Stimulated activated CD8-positive, alpha-beta memory T cell treated with anti-CD3 and anti-CD28 coated beads, Interleukin-4, amount 100 ng/mL, for 1 hour (primary cell): ENCODE measurements around the gene TNS2.
A peak's percentile ranks its signal among the peaks of the same experiment; 100 is the strongest.

Source experiments
- DNase-seq, 2 donors: peaks; one replicate each; pipeline ENCODE4 v3.0.0-alpha.2; 2020; ENCODE audit warnings: low read depth in 2 of 2, low spot score in 1 of 2

Gene TNS2

DNA sequence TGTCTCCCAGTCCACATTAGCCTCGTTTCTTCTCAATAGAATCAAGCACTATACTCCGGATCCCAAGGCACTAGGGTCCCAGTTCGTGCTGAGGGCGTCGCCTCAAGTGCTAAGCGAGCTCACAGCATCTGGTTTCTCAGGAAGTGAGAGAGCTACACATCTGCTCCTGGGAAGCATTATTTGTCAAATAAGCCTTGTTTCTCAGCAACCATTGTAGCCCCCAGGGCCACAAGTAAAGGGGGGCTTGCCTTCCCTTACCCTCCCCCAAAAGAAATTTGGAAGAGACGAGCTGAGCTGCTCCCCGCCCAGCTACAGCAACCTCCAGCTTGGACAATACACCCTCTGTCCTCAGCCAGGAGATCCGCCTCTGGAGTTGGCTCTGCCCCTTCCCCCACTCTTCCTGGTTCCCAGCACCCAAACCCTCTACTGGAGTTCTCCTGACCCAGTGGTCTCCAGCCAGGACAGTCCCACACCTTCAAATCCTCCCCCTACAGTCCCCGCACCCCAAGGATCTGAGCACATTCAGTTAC is 5.7 kb upstream of the TNS2 start:
- DNase-seq: no peak

- no peak for DNase-seq
These were observed 4.8 kb upstream of the TNS2 start for GRCh38 chr12:53044896-53045695.

GRCh38 chr12:53045696-53046045 is 4.2 kb upstream of the TNS2 start:
- no peak for DNase-seq

- DNase-seq: peak in 1 of 2 donors; percentile 15
These were observed 3.1 kb upstream of the TNS2 start for GRCh38 chr12:53046655-53047220.

DNA sequence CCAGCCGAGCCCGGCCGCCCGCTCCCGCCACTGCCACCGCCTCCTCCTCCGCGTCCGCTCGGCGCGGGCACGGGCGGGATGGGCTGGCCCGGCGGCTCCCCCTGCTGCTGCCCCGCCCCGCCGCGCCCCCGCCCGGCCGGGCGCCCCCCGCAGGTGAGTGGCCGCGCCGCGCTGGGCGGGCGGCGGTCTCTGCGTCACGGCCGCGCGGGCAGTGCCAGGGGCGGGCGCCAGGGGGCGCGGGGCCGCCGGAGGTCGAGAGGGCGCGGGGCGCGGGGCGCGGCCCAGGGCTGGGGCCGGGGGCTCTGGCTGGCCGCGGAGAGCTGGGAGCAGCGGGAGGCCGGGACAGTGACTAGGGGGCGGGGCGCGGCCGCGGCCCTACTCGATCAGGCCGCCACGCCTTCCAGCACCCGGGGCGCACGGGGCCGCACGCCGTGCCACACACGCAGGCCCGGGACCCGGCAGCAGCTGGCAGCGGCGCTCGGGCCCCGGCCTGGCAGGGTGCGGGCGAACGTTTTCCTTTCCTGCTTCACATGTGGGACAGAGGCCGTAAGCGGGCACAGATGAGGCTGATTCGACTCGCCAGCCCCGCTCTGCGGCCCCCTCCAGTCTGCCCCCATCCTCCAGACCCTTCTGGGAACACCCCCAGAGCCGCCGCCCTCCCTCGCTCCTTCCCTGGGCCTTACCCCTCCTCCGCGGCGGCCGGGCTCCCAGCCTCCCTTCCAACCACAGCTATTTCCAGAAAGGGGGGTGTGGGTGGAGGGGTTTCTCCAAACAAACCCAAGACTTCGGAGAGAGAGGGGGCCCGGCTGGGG is 2.4 kb upstream of the TNS2 start:
- peak in 1 of 2 donors; percentile 49 for DNase-seq

GRCh38 chr12:53048033-53048779 is 1.7 kb upstream of the TNS2 start:
- DNase-seq: no peak

GRCh38 chr12:53048780-53049401 is 974 bp upstream of the TNS2 start:
- no peak for DNase-seq

GRCh38 chr12:53050426-53051057 is 677 bp downstream of the TNS2 start:
- DNase-seq: no peak

DNA sequence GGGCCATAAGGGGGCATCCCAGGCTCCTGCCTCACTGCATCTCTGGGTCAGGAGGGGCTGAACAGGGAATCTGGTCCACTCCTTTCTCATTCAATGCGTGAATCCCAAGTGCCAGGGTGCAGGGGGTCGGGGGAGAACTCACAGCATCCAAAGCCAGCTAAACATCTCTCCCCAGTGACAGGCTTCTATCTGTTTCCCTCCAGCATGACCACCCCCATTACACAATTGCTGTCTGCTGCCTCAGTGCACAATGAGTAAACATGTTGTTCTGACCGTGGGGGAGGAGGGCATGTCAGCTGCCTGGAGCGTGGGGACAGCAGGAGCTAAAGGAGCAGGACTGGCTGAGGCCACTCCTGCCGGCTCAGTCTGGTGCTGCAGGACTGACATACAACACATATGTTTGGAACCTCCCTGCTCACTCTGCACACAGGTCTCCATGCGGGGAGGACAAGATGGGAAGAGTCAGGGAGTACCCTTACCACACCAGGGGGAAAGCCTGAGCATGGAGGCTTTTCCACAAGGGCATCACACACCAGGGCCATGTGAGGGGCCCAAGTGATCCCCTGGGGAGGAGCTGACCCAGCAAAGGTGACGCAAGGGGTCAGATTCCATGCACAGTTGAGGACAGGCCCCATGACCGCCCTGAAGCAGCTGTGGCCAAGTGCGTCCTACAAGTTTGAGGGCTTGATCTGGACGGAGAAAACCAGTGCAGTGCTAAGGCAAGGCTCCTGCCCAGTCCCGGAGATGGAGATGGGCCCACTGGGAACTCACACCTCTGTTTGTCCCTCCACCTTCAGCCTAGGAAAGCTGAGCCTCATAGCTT is 1.4 kb downstream of the TNS2 start:
- no peak for DNase-seq

DNA sequence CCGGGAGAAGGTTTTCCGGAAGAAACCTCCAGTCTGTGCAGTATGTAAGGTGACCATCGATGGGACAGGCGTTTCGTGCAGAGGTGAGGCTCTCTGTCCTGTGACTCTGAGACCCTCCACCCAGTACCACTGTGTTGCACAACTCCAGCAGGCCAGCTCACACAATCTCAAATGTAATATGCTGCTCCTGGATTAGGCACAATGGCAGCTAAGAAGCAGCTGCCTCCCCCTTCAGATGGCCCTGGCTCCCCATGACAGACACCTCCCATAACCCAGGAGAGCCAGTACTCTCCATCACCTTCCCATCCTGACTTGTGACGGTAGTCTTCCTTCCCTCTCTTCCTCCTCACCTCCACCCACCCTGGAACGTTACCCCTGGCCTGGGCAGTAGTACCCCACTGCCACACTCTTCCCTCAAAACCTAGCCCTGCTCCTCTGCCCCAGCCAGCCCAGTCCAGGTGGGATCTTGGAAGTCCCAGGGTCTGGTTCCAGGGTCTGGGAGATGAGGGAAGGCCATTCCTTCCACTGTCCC is 2.1 kb downstream of the TNS2 start:
- no peak for DNase-seq

DNA sequence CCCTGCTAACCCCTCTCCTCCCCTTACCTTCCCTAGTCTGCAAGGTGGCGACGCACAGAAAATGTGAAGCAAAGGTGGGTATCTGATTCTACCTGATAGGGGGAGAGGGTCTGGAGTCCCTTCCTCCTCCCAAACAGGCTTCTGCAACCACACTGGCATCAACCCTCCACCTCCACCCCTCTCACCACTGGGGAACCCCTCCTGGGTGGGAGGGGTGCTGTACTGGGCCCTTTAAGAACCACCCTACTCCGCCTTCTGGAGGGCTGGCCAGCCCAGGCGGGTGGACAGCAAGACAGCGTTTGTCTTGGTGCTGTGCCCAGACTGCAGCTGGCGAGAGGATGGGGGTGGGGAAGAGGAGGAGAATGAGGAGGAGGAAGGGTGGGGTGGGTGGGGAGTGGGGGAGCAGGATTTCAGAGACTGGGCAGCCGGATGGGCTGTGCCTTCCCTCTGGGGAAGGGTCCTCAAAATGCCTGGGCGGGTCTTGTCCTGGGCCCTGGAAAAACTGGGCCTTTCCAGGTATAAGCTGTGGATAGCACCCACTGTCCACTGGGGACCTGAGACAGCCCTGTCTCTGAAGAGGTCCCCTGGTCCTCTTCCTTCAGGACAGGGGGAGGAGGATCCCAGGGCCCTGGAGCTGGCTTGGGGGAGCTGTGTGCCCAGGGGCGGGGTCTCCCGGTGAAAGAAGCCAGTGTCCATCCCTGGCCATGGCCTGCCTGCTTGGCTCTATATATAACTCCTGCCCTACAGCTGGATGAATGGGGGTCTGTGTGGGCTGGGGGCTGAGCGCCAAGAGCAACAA is 2.8 kb downstream of the TNS2 start:
- no peak for DNase-seq

DNA sequence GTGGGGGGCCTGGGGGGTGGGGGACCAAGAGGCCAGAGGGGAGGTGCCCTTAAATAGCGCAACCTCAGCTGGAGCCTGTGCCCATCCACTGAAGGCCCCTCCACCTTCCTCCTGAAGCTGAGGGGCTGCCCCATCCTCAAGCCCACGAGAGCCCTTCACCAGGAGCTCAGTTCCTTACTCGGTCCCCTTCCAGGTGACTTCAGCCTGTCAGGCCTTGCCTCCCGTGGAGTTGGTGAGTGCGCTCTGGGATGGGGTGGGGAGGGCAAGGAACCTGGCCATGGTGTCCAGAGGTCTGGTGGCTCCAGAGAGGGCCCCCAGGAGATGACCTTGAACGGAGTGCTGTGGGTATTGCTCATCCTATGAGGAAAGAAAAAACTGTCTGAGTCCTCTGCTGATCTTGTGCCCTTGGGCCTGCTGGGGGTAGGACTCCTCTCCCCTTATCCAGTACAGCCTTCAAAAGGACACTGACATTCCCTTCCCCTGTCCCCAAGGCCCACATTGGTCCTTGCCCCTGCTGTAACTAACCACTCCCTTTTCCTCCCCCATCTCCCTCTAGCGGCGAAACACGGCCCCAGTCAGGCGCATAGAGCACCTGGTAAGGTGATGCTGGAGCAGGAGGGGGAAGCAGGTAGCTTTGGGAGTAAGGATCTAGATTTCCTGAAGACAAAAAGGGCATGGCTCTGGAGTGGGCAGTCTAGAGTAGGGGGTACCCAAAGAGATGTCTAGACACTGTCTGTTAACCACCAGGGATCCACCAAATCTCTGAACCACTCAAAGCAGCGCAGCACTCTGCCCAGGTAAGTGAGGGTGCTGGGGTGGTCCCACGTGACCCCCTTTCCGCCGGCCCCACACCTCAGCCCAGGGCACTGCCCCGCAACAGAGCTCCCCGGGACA is 3.6 kb downstream of the TNS2 start:
- DNase-seq: peak in 1 of 2 donors; percentile 23

DNA sequence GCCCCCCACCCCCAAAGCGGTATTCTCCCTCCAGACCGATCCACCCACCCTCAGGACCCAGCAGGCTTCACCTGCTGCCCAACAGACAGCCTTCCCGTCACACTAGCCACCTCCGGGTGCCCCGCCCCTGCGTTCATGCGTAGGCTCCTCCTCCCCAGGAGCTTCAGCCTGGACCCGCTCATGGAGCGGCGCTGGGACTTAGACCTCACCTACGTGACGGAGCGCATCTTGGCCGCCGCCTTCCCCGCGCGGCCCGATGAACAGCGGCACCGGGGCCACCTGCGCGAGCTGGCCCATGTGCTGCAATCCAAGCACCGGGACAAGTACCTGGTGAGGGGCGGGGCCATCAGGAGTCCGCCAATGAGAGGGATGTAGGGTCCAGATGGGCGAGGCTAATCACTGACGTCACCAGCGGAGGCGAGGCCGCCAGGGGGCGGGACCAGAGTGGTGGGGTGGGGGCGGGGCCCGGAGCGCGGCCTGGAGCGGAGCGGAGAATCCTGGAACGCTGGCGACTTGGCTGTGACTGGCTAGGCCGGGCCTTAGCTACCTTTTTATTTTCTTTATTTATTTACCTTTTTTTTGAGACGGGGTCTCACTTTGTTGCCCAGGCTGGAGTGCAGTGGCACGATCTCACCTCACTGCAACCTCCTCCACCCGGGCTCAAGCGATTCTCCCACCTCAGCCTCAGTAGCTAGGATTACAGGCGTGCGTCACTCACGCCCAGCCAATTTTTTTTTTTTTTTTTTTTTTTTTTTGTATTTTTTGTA is 4.4 kb downstream of the TNS2 start:
- DNase-seq: peak; percentile 82 to 85

- DNase-seq: no peak
These were observed 5.8 kb downstream of the TNS2 start for GRCh38 chr12:53055471-53056266.

DNA sequence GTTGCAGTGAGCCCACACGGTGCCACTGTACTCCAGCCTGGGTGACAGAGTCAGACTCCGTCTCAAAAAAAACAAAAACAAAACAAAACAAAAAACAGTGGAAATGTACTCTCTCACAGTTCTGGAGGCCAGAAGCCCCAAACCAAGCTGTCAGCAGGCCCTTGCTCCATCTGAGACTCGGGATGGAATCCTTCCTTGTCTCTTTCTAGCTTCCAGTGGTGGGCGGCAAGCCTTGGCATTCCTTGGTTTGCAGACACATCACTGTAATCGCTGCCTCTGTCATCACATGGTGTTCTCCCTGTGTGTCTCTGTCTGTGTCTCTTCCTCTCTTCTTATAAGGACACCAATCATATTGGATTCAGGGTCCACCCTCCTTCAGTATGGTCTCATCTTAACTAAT is 6.4 kb downstream of the TNS2 start:
- DNase-seq: no peak

DNA sequence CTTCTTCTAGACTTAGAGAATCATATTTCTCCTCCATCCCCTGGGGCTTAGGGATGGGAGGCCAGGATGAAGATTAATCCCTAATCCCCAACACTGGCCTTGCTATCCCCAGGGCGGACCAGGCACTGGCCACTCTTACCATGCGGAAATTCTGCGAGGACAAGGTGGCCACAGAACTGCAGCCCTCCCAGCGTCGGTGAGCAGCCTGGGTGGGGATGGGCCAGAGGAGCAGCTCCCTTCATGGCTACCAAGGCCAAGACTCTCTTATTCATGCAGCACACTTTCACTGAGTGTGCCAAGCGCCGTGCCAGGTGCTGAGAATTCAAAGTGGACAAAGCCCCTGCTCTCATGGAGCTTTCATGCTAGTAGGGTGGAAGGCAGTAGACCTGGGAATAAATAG is 7.0 kb downstream of the TNS2 start:
- no peak for DNase-seq
